Measurements from ENCODE around the gene VENTX. TPM values are rescaled to one million over a fixed set of nuclear protein-coding genes. Genes with fewer than 3 reads are reported as not detected.

Gene VENTX
- total RNA-seq, 4 donors from 2014 or later, result 0.13 to 1.3 (median 0.34) TPM

GRCh38 chr10:133273534-133274143, 36.0 kb downstream of the VENTX start:
- Histone ChIP-seq H3K4me1 (no peaks in the 10 kb centered on the region), H3K36me3 (no peaks in the 10 kb centered on the region), H3K27ac (no peak overlapping the region), H3K27me3 (peaks cover 18 to 22% (median 18%) of the 10 kb centered on the region in 3 donors), H3K9me3 (no peaks in the 10 kb centered on the region), H3K4me3 (no peak overlapping the region)
- in situ Hi-C loops (cut with MboI; ENCODE audit: low sequenced_read_pairs in 4 of 4), result no loop called here
- no peak for ATAC-seq
- intact Hi-C loops (cut with DNase I; ENCODE audit: low total_unique reads), result no loop called here
- DNase-seq, result no peak
- TF ChIP-seq CTCF (IDR thresholded peaks at IDR 0.05 in 4 of 5, conservative IDR thresholded peaks at IDR 0.05 in 1 of 5) (no peak), POLR2A (IDR thresholded peaks at IDR 0.05) (no peak)

GRCh38 chr10:133274751-133275683, 37.4 kb downstream of the VENTX start:
- Histone ChIP-seq H3K4me3 (no peak overlapping the region), H3K36me3 (peaks cover 0 to 14% of the 10 kb centered on the region in 2 donors), H3K9me3 (no peaks in the 10 kb centered on the region), H3K27me3 (peaks cover 18 to 22% (median 18%) of the 10 kb centered on the region in 3 donors), H3K27ac (no peak overlapping the region), H3K4me1 (no peaks in the 10 kb centered on the region)
- no peak for TF ChIP-seq POLR2A (IDR thresholded peaks at IDR 0.05)
- TF ChIP-seq CTCF (IDR thresholded peaks at IDR 0.05 in 4 of 5, conservative IDR thresholded peaks at IDR 0.05 in 1 of 5), result no peak
- DNase-seq, result no peak
- in situ Hi-C loops (cut with MboI; ENCODE audit: low sequenced_read_pairs in 4 of 4) (no loop called here), intact Hi-C loops (cut with DNase I; ENCODE audit: low total_unique reads) (no loop called here)
- ATAC-seq, result no peak

DNA sequence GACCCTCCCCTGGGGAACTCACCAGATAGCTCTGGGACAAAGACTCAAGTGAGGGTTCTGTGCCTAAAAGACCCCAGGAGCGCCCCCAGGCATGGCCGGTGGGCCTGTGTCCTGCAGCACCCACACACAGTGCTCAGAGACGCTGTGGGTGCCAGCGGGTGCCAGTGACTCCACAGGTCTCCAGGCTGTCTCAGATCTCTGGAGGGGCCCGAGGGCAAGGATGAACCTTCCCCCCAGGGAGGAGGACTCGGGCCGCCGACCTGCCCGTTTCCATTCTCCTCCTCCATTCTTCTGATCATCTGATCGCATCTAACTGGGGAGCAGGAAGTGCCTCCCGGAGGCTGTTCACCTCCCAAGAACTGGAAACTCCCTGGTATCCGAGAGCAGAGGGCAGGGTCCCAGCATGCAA, 38.0 kb downstream of the VENTX start:
- Histone ChIP-seq H3K27me3 (peaks cover 18 to 22% (median 18%) of the 10 kb centered on the region in 3 donors), H3K4me1 (no peaks in the 10 kb centered on the region), H3K27ac (no peak overlapping the region), H3K4me3 (no peak overlapping the region), H3K36me3 (peaks cover 0 to 20% of the 10 kb centered on the region in 2 donors), H3K9me3 (no peaks in the 10 kb centered on the region)
- in situ Hi-C loops (cut with MboI; ENCODE audit: low sequenced_read_pairs in 4 of 4), result no loop called here
- DNase-seq (no peak), ATAC-seq (no peak)
- intact Hi-C loops (cut with DNase I; ENCODE audit: low total_unique reads), result no loop called here
- no peak for TF ChIP-seq CTCF (IDR thresholded peaks at IDR 0.05 in 4 of 5, conservative IDR thresholded peaks at IDR 0.05 in 1 of 5)
- TF ChIP-seq POLR2A (IDR thresholded peaks at IDR 0.05), result no peak

DNA sequence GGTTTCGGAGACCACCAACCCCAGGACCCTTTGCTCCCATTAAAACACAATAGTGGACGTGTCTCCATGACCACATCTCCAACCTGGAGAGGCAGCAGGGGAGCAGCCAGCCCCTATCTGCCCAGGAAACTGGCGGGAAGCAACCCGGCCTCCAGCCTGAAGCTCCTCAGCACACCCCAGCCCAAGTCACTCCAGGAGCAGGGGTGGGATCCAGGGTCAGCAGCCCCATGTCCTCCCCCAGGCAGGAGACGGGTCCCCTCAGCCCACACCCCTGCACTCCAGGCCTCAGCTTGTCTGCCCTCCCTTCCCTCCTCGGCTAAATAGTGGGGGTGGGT, 38.4 kb downstream of the VENTX start:
- Histone ChIP-seq H3K9me3 (no peaks in the 10 kb centered on the region), H3K27ac (no peak overlapping the region), H3K36me3 (peaks cover 0 to 20% of the 10 kb centered on the region in 2 donors), H3K4me3 (no peak overlapping the region), H3K4me1 (no peaks in the 10 kb centered on the region), H3K27me3 (peaks cover 18 to 22% (median 18%) of the 10 kb centered on the region in 3 donors)
- in situ Hi-C loops (cut with MboI; ENCODE audit: low sequenced_read_pairs in 4 of 4) (no loop called here), intact Hi-C loops (cut with DNase I; ENCODE audit: low total_unique reads) (no loop called here)
- DNase-seq (no peak), ATAC-seq (no peak)
- no peak for TF ChIP-seq POLR2A (IDR thresholded peaks at IDR 0.05)
- no peak for TF ChIP-seq CTCF (IDR thresholded peaks at IDR 0.05 in 4 of 5, conservative IDR thresholded peaks at IDR 0.05 in 1 of 5)

Data from gastrocnemius medialis (tissue), 4 donors.